PC-3 (cell line): ENCODE data around the gene SLC44A1. TPM values are rescaled to one million over a fixed set of nuclear protein-coding genes. Genes with fewer than 3 reads are reported as not detected.

Experiments
- ATAC-seq: fragments of 200-7000 bp; cut with Tn5 transposase; 2 replicates; pipeline ENCODE4 v1.9.1; 2020; ENCODE audit warnings: mild to moderate bottlenecking, moderate library complexity
- BruUV-seq: library from RNA; stranded (reverse); fragments of 400-500 nt; replicated peaks from 2 replicates; lab custom pipeline; 2021; lab: Mats Ljungman, UMichigan
- CTCF ChIA-PET: fragments of 300-600 bp; sonication (Branson Sonifier 250); formaldehyde crosslinking; loops from one replicate; lab custom pipeline; 2022; ENCODE audit warnings: antibody characterized with exemption; lab: Charles Lee
- POLR2A ChIA-PET: fragments of 300-600 bp; sonication (Branson Sonifier 250); formaldehyde crosslinking; loops from one replicate; lab custom pipeline; 2022; ENCODE audit warnings: antibody characterized with exemption; ENCODE audit not compliant: unreplicated experiment; lab: Charles Lee
- DNase-seq: peaks from one replicate; pipeline ENCODE4 v3.0.0-alpha.2; 2015
- H2AFZ ChIP-seq: fragments of 300-600 bp; sonication (generic); 2 replicates; pipeline ENCODE4 v1.6.0; 2016; ENCODE audit warnings: antibody characterized with exemption, low read length
- H3F3A ChIP-seq: fragments of 300-600 bp; sonication (generic); one replicate; pipeline ENCODE4 v1.6.0; 2017; ENCODE audit warnings: antibody characterized with exemption, low read length, control low read depth, mild to moderate bottlenecking; ENCODE audit not compliant: unreplicated experiment
- H3K27ac ChIP-seq: fragments of 300-600 bp; sonication (generic); 2 replicates; pipeline ENCODE4 v1.5.1; 2016; ENCODE audit warnings: mild to moderate bottlenecking, low read length
- H3K27me3 ChIP-seq: fragments of 300-600 bp; sonication (generic); 2 replicates; pipeline ENCODE4 v1.6.1; 2016; ENCODE audit warnings: low read length, mixed read lengths
- H3K36me3 ChIP-seq: fragments of 300-600 bp; sonication (generic); 2 replicates; pipeline ENCODE4 v1.6.1; 2016; ENCODE audit warnings: low read depth, mixed run types, low read length, mixed read lengths
- H3K4me1 ChIP-seq: fragments of 300-600 bp; sonication (generic); 2 replicates; pipeline ENCODE4 v1.5.1; 2016; ENCODE audit warnings: low read length; ENCODE audit not compliant: insufficient read depth
- H3K4me2 ChIP-seq: fragments of 300-600 bp; sonication (generic); 2 replicates; pipeline ENCODE4 v1.6.0; 2016; ENCODE audit warnings: low read length
- H3K4me3 ChIP-seq: fragments of 300-600 bp; sonication (generic); 2 replicates; pipeline ENCODE4 v1.5.1; 2016; ENCODE audit warnings: mild to moderate bottlenecking, low read length, mixed read lengths
- H3K79me2 ChIP-seq: fragments of 300-600 bp; sonication (generic); 2 replicates; pipeline ENCODE4 v1.6.1; 2017; ENCODE audit warnings: low read length, mixed read lengths
- H3K9ac ChIP-seq: fragments of 300-600 bp; sonication (generic); 2 replicates; pipeline ENCODE4 v1.6.0; 2016; ENCODE audit warnings: mild to moderate bottlenecking, low read length
- H3K9me2 ChIP-seq: fragments of 300-600 bp; sonication (generic); replicated peaks from 2 replicates; pipeline ENCODE4 v1.6.1; 2016; ENCODE audit warnings: mixed run types, low read length, mixed read lengths
- H3K9me3 ChIP-seq: fragments of 300-600 bp; sonication (generic); 2 replicates; pipeline ENCODE4 v1.6.1; 2016; ENCODE audit warnings: low read length, mixed read lengths
- H4K20me1 ChIP-seq: fragments of 300-600 bp; sonication (generic); 2 replicates; pipeline ENCODE4 v1.6.1; 2016; ENCODE audit warnings: low read length, mixed read lengths
- CTCF ChIP-seq: fragments of 300-600 bp; sonication (generic); conservative IDR thresholded peaks from 2 replicates; pipeline ENCODE4 v1.5.1; 2017; ENCODE audit warnings: antibody characterized with exemption, low read depth, mild to moderate bottlenecking, low read length
- EZH2 ChIP-seq: fragments of 300-600 bp; sonication (generic); IDR thresholded peaks from one replicate; pipeline ENCODE4 v1.6.1; 2017; ENCODE audit warnings: antibody characterized with exemption, mild to moderate bottlenecking, low read length; ENCODE audit not compliant: unreplicated experiment
- EZH2phosphoT487 ChIP-seq: fragments of 300-600 bp; sonication (generic); IDR thresholded peaks from 2 replicates; pipeline ENCODE4 v1.6.1; 2018; ENCODE audit warnings: mild to moderate bottlenecking, antibody characterized with exemption, low read length, borderline replicate concordance
- intact Hi-C: fragments of 100-400 bp; cut with micrococcal nuclease; formaldehyde crosslinking; loops from 2 replicates; pipeline ENCODE4 v1.9.0; 2023
- total RNA-seq: library from RNA; depleted of rRNA; stranded (reverse); fragments of >200 nt; gene quantifications from 2 replicates; pipeline ENCODE4 v1.2.3, GENCODE V29; 2014

The SLC44A1 gene
- total RNA-seq, 1 experiment from 2014 or later = 16.1 TPM

GRCh38 chr9:105438141-105438806 is 193.8 kb downstream of the SLC44A1 start:
- H3K4me2 ChIP-seq = no peak overlapping the region
- DNase-seq (no peak), ATAC-seq (no peak)
- no TSS peak for BruUV-seq
- TF ChIP-seq EZH2 (no peak), EZH2phosphoT487 (no peak), CTCF (no peak)
- H3K79me2 ChIP-seq = no peaks in the 10 kb centered on the region
- no peaks in the 10 kb centered on the region for H3F3A ChIP-seq
- no peak overlapping the region for H3K4me3 ChIP-seq
- intact Hi-C loops = no loop called here
- no peaks in the 10 kb centered on the region for H3K4me1 ChIP-seq
- no peaks in the 10 kb centered on the region for H3K9me2 ChIP-seq
- H3K36me3 ChIP-seq = no peaks in the 10 kb centered on the region
- no peaks in the 10 kb centered on the region for H4K20me1 ChIP-seq
- no peaks in the 10 kb centered on the region for H3K9me3 ChIP-seq
- no peaks in the 10 kb centered on the region for H3K27me3 ChIP-seq
- ChIA-PET POLR2A (no interaction called here), CTCF (no interaction called here)
- H3K27ac ChIP-seq = no peak overlapping the region
- H2AFZ ChIP-seq = no peak overlapping the region
- H3K9ac ChIP-seq = no peak overlapping the region

- ChIA-PET CTCF (no interaction called here), POLR2A (no interaction called here)
- no peaks in the 10 kb centered on the region for H4K20me1 ChIP-seq
- no peaks in the 10 kb centered on the region for H3K9me3 ChIP-seq
- H3K9ac ChIP-seq = no peak overlapping the region
- H3K4me1 ChIP-seq = no peaks in the 10 kb centered on the region
- no peak overlapping the region for H2AFZ ChIP-seq
- no TSS peak for BruUV-seq
- H3K36me3 ChIP-seq = no peaks in the 10 kb centered on the region
- intact Hi-C loops = no loop called here
- no peak for ATAC-seq
- H3K27ac ChIP-seq = no peak overlapping the region
- TF ChIP-seq EZH2 = no peak
- no peak for TF ChIP-seq EZH2phosphoT487
- no peak for TF ChIP-seq CTCF
- H3K4me3 ChIP-seq = no peak overlapping the region
- no peak for DNase-seq
- H3K79me2 ChIP-seq = no peaks in the 10 kb centered on the region
- H3K9me2 ChIP-seq = no peaks in the 10 kb centered on the region
- no peak overlapping the region for H3K4me2 ChIP-seq
- H3K27me3 ChIP-seq = no peaks in the 10 kb centered on the region
- H3F3A ChIP-seq = no peaks in the 10 kb centered on the region
Measured at GRCh38 chr9:105439428-105439827, 195.0 kb downstream of the SLC44A1 start.

- intact Hi-C loops = no loop called here
- Histone ChIP-seq H3K4me2 (no peak overlapping the region), H2AFZ (no peak overlapping the region), H3K4me1 (no peaks in the 10 kb centered on the region), H3K27ac (no peak overlapping the region), H3K9me2 (no peaks in the 10 kb centered on the region), H3F3A (no peaks in the 10 kb centered on the region), H3K9me3 (no peaks in the 10 kb centered on the region), H4K20me1 (no peaks in the 10 kb centered on the region), H3K79me2 (no peaks in the 10 kb centered on the region), H3K4me3 (no peak overlapping the region), H3K27me3 (no peaks in the 10 kb centered on the region), H3K9ac (no peak overlapping the region), H3K36me3 (no peaks in the 10 kb centered on the region)
- BruUV-seq = no TSS peak
- ChIA-PET CTCF (no interaction called here), POLR2A (no interaction called here)
- DNase-seq = no peak
- TF ChIP-seq CTCF (no peak), EZH2phosphoT487 (no peak), EZH2 (no peak)
- ATAC-seq = no peak
Measured at GRCh38 chr9:105441616-105442160, 197.2 kb downstream of the SLC44A1 start.
